HepG2 (cell line): ENCODE data around the gene TMEM266. TPM values are rescaled to one million over a fixed set of nuclear protein-coding genes. Genes with fewer than 3 reads are reported as not detected.

Source experiments
- ATAC-seq: fragments of 200-7000 bp; cut with Tn5 transposase; 3 replicates; pipeline ENCODE4 v1.9.1; 2020; ENCODE audit warnings: mild to moderate bottlenecking, moderate library complexity
- BruUV-seq: library from RNA; stranded (reverse); fragments of 400-500 nt; replicated peaks from 2 replicates; lab custom pipeline; 2021; lab: Mats Ljungman, UMichigan
- CTCF ChIA-PET: fragments of 300-600 bp; formaldehyde crosslinking; extraction: SDS; loops from one replicate; lab custom pipeline; 2021; ENCODE audit warnings: low total read pairs, inconsistent platforms, low intra/inter-chr PET ratio; lab: Yijun Ruan, JAX
- POLR2A ChIA-PET: fragments of 350-600 bp; sonication (Branson Sonifier 250); formaldehyde crosslinking; loops from one replicate; lab custom pipeline; 2020; ENCODE audit warnings: antibody characterized with exemption, inconsistent platforms; lab: Yijun Ruan, JAX
- DNase-seq: peaks from one replicate; pipeline ENCODE4 v3.0.0-alpha.2; 2015; ENCODE audit warnings: low spot score
- FAIRE-seq: peaks from 3 replicates; lab custom pipeline; 2011; peaks lifted over from hg19 to GRCh38; lab: Jason Lieb, UNC
- H2AFZ ChIP-seq: one replicate; pipeline ENCODE4 v1.6.1; 2011; ENCODE audit warnings: low read length, inconsistent platforms
- H3K27ac ChIP-seq: fragments of 300-600 bp; 3 replicates; pipeline ENCODE4 v1.8.0; 2011; ENCODE audit warnings: mixed run types, mild to moderate bottlenecking, mixed read lengths, low read length, inconsistent platforms; ENCODE audit not compliant: insufficient read depth; ENCODE audit errors: extremely low read length
- H3K27me3 ChIP-seq, 2 experiments: fragments of 200-600 bp in 1 of 2; 2 replicates in 1 of 2; 3 replicates in 1 of 2; pipeline versions ENCODE4 v1.6.0 to v1.8.0; 2011; ENCODE audit warnings: low read length in 2 of 2, mild to moderate bottlenecking in 2 of 2, moderate library complexity in 2 of 2, inconsistent platforms in 1 of 2; ENCODE audit not compliant: insufficient read depth in 2 of 2, control insufficient read depth in 1 of 2
- H3K36me3 ChIP-seq, 2 experiments: fragments of 200-600 bp in 1 of 2; replicated peaks in 1 of 2; 2 replicates in 1 of 2; 3 replicates in 1 of 2; pipeline versions ENCODE4 v1.5.1 to v1.8.0; 2011; ENCODE audit warnings: low read length in 2 of 2, inconsistent platforms in 1 of 2; ENCODE audit not compliant: insufficient read depth in 2 of 2, control insufficient read depth in 1 of 2
- H3K4me1 ChIP-seq: 2 replicates; pipeline ENCODE4 v1.5.1; 2012; ENCODE audit warnings: low read length, inconsistent platforms; ENCODE audit not compliant: insufficient read depth
- H3K4me2 ChIP-seq: 2 replicates; pipeline ENCODE4 v1.6.0; 2011; ENCODE audit warnings: low read depth, low read length, inconsistent platforms
- H3K4me3 ChIP-seq, 3 experiments: fragments of 200-600 bp in 1 of 3; sonication (generic), shearing (Covaris generic) in 1 of 3; replicated peaks in 1 of 3; 2 replicates each; pipeline ENCODE4 v1.5.1; 2011 to 2016; ENCODE audit warnings: low read length in 3 of 3, inconsistent platforms in 2 of 3, low read depth in 2 of 3, mild to moderate bottlenecking in 2 of 3, control low read depth in 1 of 3, mixed read lengths in 1 of 3; ENCODE audit not compliant: insufficient read depth in 1 of 3
- H3K79me2 ChIP-seq: one replicate; pipeline ENCODE4 v1.6.1; 2011; ENCODE audit warnings: low read length, inconsistent platforms; ENCODE audit not compliant: insufficient read depth
- H3K9ac ChIP-seq: 2 replicates; pipeline ENCODE4 v1.6.0; 2011; ENCODE audit warnings: mild to moderate bottlenecking, low read depth, low read length, inconsistent platforms; ENCODE audit not compliant: insufficient read depth
- H3K9me3 ChIP-seq: 2 replicates; pipeline ENCODE4 v1.5.1; 2012; ENCODE audit warnings: mild to moderate bottlenecking, low read length
- H4K20me1 ChIP-seq: 2 replicates; pipeline ENCODE4 v1.6.0; 2011; ENCODE audit warnings: inconsistent platforms, mild to moderate bottlenecking, low read length, moderate library complexity; ENCODE audit not compliant: insufficient read depth
- AHR ChIP-seq: IDR thresholded peaks from 2 replicates; pipeline ENCODE4 v1.6.1; 2018; ENCODE audit warnings: missing genetic modification reagents, missing compliant biosample characterization
- AKAP8 ChIP-seq: sonication (generic); formaldehyde crosslinking; IDR thresholded peaks from 2 replicates; pipeline ENCODE4 v1.5.1; 2020; ENCODE audit warnings: mild to moderate bottlenecking, missing genetic modification reagents
- ELF1 ChIP-seq: sonication (generic); formaldehyde crosslinking; IDR thresholded peaks from 2 replicates; pipeline ENCODE4 v1.4.0; 2020; ENCODE audit warnings: missing genetic modification reagents
- FLYWCH1 ChIP-seq: sonication (generic); formaldehyde crosslinking; IDR thresholded peaks from 2 replicates; pipeline ENCODE4 v1.8.1; 2023; ENCODE audit warnings: mild to moderate bottlenecking, missing genetic modification reagents
- HOXA9 ChIP-seq: sonication (generic); formaldehyde crosslinking; IDR thresholded peaks from 2 replicates; pipeline ENCODE4 v1.8.1; 2022; ENCODE audit warnings: missing genetic modification reagents, mild to moderate bottlenecking, moderate library complexity, borderline replicate concordance
- MXD4 ChIP-seq: IDR thresholded peaks from 2 replicates; pipeline ENCODE4 v1.6.1; 2016; ENCODE audit warnings: mild to moderate bottlenecking, missing biosample characterization, missing genetic modification reagents
- NR2F1 ChIP-seq, 2 experiments: fragments of 450-650 bp in 1 of 2; formaldehyde crosslinking in 1 of 2; IDR thresholded peaks; 2 replicates each; pipeline versions ENCODE4 v1.5.0 to v1.6.1; 2016 to 2020; ENCODE audit warnings: mild to moderate bottlenecking in 1 of 2, missing compliant biosample characterization in 1 of 2, missing genetic modification reagents in 1 of 2, moderate library complexity in 1 of 2
- REPIN1 ChIP-seq: sonication (generic); formaldehyde crosslinking; IDR thresholded peaks from 2 replicates; pipeline ENCODE4 v1.8.0; 2022; ENCODE audit warnings: missing genetic modification reagents, low read depth, mild to moderate bottlenecking, borderline replicate concordance
- SMARCE1 ChIP-seq: fragments of 450-650 bp; IDR thresholded peaks from 2 replicates; pipeline ENCODE4 v1.6.1; 2017; ENCODE audit warnings: borderline replicate concordance
- TCF7 ChIP-seq: sonication (generic); IDR thresholded peaks from 2 replicates; pipeline ENCODE4 v1.6.1; 2016; ENCODE audit warnings: antibody characterized with exemption, low read depth
- ZKSCAN1 ChIP-seq: fragments of 150-350 bp; IDR thresholded peaks from 2 replicates; pipeline ENCODE4 v1.6.1; 2014; ENCODE audit warnings: low read length
- ZNF570 ChIP-seq: sonication (generic); formaldehyde crosslinking; IDR thresholded peaks from 2 replicates; pipeline ENCODE4 v1.4.0; 2020; ENCODE audit warnings: mild to moderate bottlenecking, missing genetic modification reagents, borderline replicate concordance
- ZNF605 ChIP-seq: sonication (generic); formaldehyde crosslinking; IDR thresholded peaks from 2 replicates; pipeline ENCODE4 v1.8.0; 2022; ENCODE audit warnings: mild to moderate bottlenecking, missing genetic modification reagents
- ZNF678 ChIP-seq: sonication (generic); formaldehyde crosslinking; IDR thresholded peaks from 2 replicates; pipeline ENCODE4 v1.4.0; 2020; ENCODE audit warnings: mild to moderate bottlenecking, missing genetic modification reagents
- ZNF773 ChIP-seq: sonication (generic); formaldehyde crosslinking; IDR thresholded peaks from 2 replicates; pipeline ENCODE4 v1.4.0; 2020; ENCODE audit warnings: missing genetic modification reagents, borderline replicate concordance
- ZSCAN29 ChIP-seq: sonication (generic); formaldehyde crosslinking; conservative IDR thresholded peaks from 2 replicates; pipeline ENCODE4 v1.4.0; 2020; ENCODE audit warnings: mild to moderate bottlenecking, missing genetic modification reagents
- WGBS: methylation state at CpG from one replicate; pipeline ENCODE4 v1.1.6; 2017; ENCODE audit warnings: low lambda C conversion rate; 5-methylcytosine and 5-hydroxymethylcytosine counted together
- in situ Hi-C: cut with HindIII; loops from 2 replicates; pipeline ENCODE4 v1.10.0; 2017; ENCODE audit warnings: low pct_unique_long_range_greater_than_20kb; ENCODE audit not compliant: extremely low pct_ligation_motif_present
- intact Hi-C: fragments of 100-400 bp; cut with micrococcal nuclease; formaldehyde crosslinking; loops from one replicate; pipeline ENCODE4 v1.10.0; 2022; ENCODE audit not compliant: unreplicated experiment
- polyA plus RNA-seq, 8 experiments: library from polyadenylated mRNA; depleted of rRNA in 3 of 8; stranded (reverse) in 7 of 8; unstranded in 1 of 8; fragments of >200 nt; fragmentation: Illumina TruSeq in 4 of 8; extraction: Trizol in 4 of 8; gene quantifications; 2 replicates each; pipeline versions ENCODE4 v1.2.1 to v1.2.3, GENCODE V29; 2011 to 2016; ENCODE audit warnings: low read depth in 4 of 8, missing spikeins in 1 of 8, mixed read lengths in 1 of 8; ENCODE audit not compliant: insufficient read depth in 1 of 8
- total RNA-seq, 5 experiments: library from RNA; depleted of rRNA; stranded (reverse); fragments of >200 nt; fragmentation: Illumina TruSeq; extraction: Trizol; gene quantifications; 2 replicates each; pipeline ENCODE4 v1.2.3, GENCODE V29; 2016; ENCODE audit warnings: low read depth in 1 of 5
- TF ChIP-seq, protein P1 (sequence below): sonication (generic); formaldehyde crosslinking; IDR thresholded peaks from 2 replicates; pipeline ENCODE4 v1.4.0; 2020; ENCODE audit warnings: mild to moderate bottlenecking, missing genetic modification reagents
- TF ChIP-seq, protein P2 (sequence below): sonication (generic); formaldehyde crosslinking; IDR thresholded peaks from 2 replicates; pipeline ENCODE4 v1.4.0; 2020; ENCODE audit warnings: missing genetic modification reagents
- TF ChIP-seq, protein P3 (sequence below), 2 experiments: fragments of 450-650 bp in 1 of 2; sonication (generic) in 1 of 2; formaldehyde crosslinking; IDR thresholded peaks; 2 replicates each; pipeline versions ENCODE4 v1.5.0 to v1.8.0; 2020 to 2022; ENCODE audit warnings: mild to moderate bottlenecking in 1 of 2, missing genetic modification reagents in 1 of 2

Gene TMEM266
- total and polyA plus RNA-seq, 2 of the 13 experiments (the other 11 are each of a cell fraction or from before 2014, with no cell fraction given) = 0.04 TPM; not detected in 1

DNA sequence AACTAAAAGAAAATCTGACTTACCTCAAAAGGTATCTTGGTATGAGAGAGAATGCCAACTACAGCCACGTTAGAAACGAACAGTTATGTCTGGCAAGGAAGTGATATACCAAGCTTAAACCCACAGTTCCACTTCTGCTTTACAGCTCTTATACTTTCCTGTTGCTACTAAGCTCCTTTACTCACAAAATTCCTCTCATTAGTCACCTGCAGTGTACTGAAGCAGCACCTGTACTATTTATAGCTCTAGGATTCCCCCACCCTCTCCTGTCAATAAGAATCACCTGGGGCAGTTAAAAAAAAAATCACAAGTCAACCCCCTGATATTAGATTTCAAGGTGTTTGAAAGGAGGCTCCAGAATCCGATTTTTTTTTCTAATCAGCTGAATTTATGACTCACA is 2.9 kb upstream of the TMEM266 start:
- no peak overlapping the region for H3K9ac ChIP-seq
- H3K9me3 ChIP-seq = no peaks in the 10 kb centered on the region
- ATAC-seq (no peak), FAIRE-seq (no peak), DNase-seq (no peak)
- CTCF ChIA-PET = interaction anchor here (5.1 kb wide), 1 partner anchor 82 kb away, joined by 71 read pairs; no protein-coding TSS in a partner anchor
- no peaks in the 10 kb centered on the region for H4K20me1 ChIP-seq
- no TSS peak for BruUV-seq
- H3K4me1 ChIP-seq = peaks cover 13% of the 10 kb centered on the region
- POLR2A ChIA-PET = no interaction called here
- H3K27me3 ChIP-seq = peaks cover 0 to 34% of the 10 kb centered on the region in 2 experiments; a peak in 3 of 5 replicates
- H3K4me3 ChIP-seq = no peak overlapping the region
- in situ Hi-C loops = loop anchor here (5.0 kb wide), 1 partner anchor 80 kb away; no protein-coding TSS in a partner anchor
- 13% methylated on average over 3 of the region's 3 CpGs for WGBS
- intact Hi-C loops = loop anchor here (1.0 kb wide), 1 partner anchor 82 kb away; no protein-coding TSS in a partner anchor
- H2AFZ ChIP-seq = no peak overlapping the region
- H3K79me2 ChIP-seq = no peaks in the 10 kb centered on the region
- H3K36me3 ChIP-seq = no peaks in the 10 kb centered on the region
- TF ChIP-seq NR2F1 (CRISPR knock-in tag; IDR thresholded peaks at IDR 0.05) (no peak), AHR (CRISPR knock-in tag) (no peak), MXD4 (no peak), SMARCE1 (no peak), ZNF773 (CRISPR knock-in tag) (no peak), TCF7 (no peak), REPIN1 (no peak), AKAP8 (CRISPR knock-in tag) (no peak), ZKSCAN1 (no peak), ZNF570 (no peak), HOXA9 (CRISPR knock-in tag) (no peak), ZNF678 (CRISPR knock-in tag) (no peak), ZSCAN29 (CRISPR knock-in tag) (no peak), FLYWCH1 (CRISPR knock-in tag) (no peak), ZNF605 (CRISPR knock-in tag) (no peak), ELF1 (CRISPR knock-in tag) (no peak)
- TF ChIP-seq, protein P1, sequence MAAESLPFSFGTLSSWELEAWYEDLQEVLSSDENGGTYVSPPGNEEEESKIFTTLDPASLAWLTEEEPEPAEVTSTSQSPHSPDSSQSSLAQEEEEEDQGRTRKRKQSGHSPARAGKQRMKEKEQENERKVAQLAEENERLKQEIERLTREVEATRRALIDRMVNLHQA (CRISPR knock-in tag) = no peak
- TF ChIP-seq, protein P2, sequence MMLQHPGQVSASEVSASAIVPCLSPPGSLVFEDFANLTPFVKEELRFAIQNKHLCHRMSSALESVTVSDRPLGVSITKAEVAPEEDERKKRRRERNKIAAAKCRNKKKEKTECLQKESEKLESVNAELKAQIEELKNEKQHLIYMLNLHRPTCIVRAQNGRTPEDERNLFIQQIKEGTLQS (CRISPR knock-in tag) = no peak
- TF ChIP-seq, protein P3, sequence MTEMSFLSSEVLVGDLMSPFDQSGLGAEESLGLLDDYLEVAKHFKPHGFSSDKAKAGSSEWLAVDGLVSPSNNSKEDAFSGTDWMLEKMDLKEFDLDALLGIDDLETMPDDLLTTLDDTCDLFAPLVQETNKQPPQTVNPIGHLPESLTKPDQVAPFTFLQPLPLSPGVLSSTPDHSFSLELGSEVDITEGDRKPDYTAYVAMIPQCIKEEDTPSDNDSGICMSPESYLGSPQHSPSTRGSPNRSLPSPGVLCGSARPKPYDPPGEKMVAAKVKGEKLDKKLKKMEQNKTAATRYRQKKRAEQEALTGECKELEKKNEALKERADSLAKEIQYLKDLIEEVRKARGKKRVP (CRISPR knock-in tag; IDR thresholded peaks at IDR 0.05) = no peak
- no peak overlapping the region for H3K4me2 ChIP-seq
- no peak overlapping the region for H3K27ac ChIP-seq
